A549 (cell line): Measurements from ENCODE around the gene CCR9.

ENCODE experiments used
- CEBPB ChIP-seq, 2 experiments: fragments of >200 bp in 1 of 2; sonication (Bioruptor Twin) in 1 of 2; formaldehyde crosslinking in 1 of 2; IDR thresholded peaks; 2 replicates each; pipeline ENCODE4 v1.6.1; 2012 to 2016
- ESRRA ChIP-seq: fragments of 150-350 bp; IDR thresholded peaks from 2 replicates; pipeline ENCODE4 v1.6.1; 2014; ENCODE audit warnings: mild to moderate bottlenecking, low read length, borderline replicate concordance
- MYC ChIP-seq: IDR thresholded peaks from 2 replicates; pipeline ENCODE4 v1.6.1; 2012; ENCODE audit warnings: mild to moderate bottlenecking, inconsistent platforms, low read length, improper control_type of control experiment, borderline replicate concordance
- POLR2A ChIP-seq: IDR thresholded peaks from 2 replicates; pipeline ENCODE4 v1.6.1; 2012; ENCODE audit warnings: mild to moderate bottlenecking, low read length
- TF ChIP-seq, protein P1 (sequence below): fragments of >200 bp; sonication (Bioruptor Twin); formaldehyde crosslinking; IDR thresholded peaks from 3 replicates; pipeline ENCODE4 v1.5.1; 2016
- TF ChIP-seq, protein P2 (sequence below): fragments of 250-450 bp; sonication (Bioruptor Pico); IDR thresholded peaks from 2 replicates; pipeline ENCODE4 v1.5.0; 2021; ENCODE audit warnings: mild to moderate bottlenecking, moderate library complexity, borderline replicate concordance

DNA sequence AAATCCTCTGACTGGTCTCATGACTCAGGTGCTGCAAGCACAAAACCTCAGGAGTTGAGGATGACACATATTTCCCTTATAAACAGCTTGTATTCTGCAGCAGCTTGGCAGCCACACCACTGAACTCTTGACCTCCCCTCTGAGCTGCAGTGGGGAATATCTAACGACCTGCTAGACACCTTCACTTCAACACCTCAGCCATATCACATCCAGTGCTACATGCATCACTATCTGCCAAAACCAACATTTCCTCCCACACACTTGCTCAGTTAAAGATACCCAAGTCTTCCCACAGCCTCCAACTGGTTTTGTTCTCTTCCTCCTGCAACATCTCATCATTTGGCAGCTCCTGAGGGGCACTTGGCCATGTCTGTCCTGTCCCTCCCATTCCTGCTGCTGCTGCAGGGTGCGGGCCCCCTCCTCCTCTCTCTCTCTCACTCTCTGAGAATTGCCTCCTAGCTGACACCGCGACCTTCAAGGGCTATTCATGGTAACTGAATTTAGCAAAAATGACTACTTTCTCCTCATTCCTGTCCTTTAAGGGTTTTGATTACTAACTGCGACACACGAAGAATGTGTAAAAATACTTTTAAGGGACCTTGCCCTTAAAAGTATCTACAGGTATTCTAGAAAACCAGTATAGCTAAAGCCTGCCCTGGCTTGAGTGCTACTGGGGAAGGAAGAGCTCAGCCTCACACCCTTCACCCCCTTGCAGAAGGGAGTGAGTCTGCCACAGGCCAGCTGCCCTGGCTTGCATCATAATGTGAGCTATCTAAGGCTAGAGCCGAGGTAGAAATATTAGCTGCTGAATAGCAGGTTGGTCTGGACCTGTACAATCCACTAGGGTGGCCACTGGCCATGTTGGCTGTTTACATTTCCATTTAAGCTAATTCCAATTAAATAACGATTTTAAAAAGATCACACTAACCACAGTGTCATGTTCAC is 5.0 kb upstream of the CCR9 start:
- TF ChIP-seq, protein P1, sequence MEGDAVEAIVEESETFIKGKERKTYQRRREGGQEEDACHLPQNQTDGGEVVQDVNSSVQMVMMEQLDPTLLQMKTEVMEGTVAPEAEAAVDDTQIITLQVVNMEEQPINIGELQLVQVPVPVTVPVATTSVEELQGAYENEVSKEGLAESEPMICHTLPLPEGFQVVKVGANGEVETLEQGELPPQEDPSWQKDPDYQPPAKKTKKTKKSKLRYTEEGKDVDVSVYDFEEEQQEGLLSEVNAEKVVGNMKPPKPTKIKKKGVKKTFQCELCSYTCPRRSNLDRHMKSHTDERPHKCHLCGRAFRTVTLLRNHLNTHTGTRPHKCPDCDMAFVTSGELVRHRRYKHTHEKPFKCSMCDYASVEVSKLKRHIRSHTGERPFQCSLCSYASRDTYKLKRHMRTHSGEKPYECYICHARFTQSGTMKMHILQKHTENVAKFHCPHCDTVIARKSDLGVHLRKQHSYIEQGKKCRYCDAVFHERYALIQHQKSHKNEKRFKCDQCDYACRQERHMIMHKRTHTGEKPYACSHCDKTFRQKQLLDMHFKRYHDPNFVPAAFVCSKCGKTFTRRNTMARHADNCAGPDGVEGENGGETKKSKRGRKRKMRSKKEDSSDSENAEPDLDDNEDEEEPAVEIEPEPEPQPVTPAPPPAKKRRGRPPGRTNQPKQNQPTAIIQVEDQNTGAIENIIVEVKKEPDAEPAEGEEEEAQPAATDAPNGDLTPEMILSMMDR = no peak
- TF ChIP-seq, protein P2, sequence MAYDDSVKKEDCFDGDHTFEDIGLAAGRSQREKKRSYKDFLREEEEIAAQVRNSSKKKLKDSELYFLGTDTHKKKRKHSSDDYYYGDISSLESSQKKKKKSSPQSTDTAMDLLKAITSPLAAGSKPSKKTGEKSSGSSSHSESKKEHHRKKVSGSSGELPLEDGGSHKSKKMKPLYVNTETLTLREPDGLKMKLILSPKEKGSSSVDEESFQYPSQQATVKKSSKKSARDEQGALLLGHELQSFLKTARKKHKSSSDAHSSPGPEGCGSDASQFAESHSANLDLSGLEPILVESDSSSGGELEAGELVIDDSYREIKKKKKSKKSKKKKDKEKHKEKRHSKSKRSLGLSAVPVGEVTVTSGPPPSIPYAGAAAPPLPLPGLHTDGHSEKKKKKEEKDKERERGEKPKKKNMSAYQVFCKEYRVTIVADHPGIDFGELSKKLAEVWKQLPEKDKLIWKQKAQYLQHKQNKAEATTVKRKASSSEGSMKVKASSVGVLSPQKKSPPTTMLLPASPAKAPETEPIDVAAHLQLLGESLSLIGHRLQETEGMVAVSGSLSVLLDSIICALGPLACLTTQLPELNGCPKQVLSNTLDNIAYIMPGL (CRISPR knock-in tag) = no peak
- TF ChIP-seq POLR2A (no peak), ESRRA (no peak), CEBPB (IDR thresholded peaks at IDR 0.05) (no peak), MYC (no peak)
